Measurements from ENCODE around the gene RNF222.

RNF222 gene

GRCh38 chr17:8382052-8382879 is 15.4 kb downstream of the RNF222 start:
- TF ChIP-seq FOXM1 (IDR thresholded peaks at IDR 0.05; ENCODE audit: borderline replicate concordance, low read depth) (no peak), TCF12 (IDR thresholded peaks at IDR 0.05; ENCODE audit: low read depth) (no peak), CEBPB (IDR thresholded peaks at IDR 0.05) (peak; percentile 32; the same call in 1 of the 2 replicates)

- TF ChIP-seq NFIC (IDR thresholded peaks at IDR 0.05) (no peak), RAD21 (IDR thresholded peaks at IDR 0.05; ENCODE audit: low read depth) (no peak), EGR1 (IDR thresholded peaks at IDR 0.05) (no peak), CREB1 (IDR thresholded peaks at IDR 0.05; ENCODE audit: low read depth) (no peak), YY1 (IDR thresholded peaks at IDR 0.05; ENCODE audit: low read depth) (no peak), MAX (IDR thresholded peaks at IDR 0.05) (no peak), EP300 (IDR thresholded peaks at IDR 0.05; ENCODE audit: borderline replicate concordance) (no peak), REST (IDR thresholded peaks at IDR 0.05; ENCODE audit: low read depth) (no peak), ZBTB7A (IDR thresholded peaks at IDR 0.05; ENCODE audit: low read depth) (no peak)
Observed at GRCh38 chr17:8380049-8380448, 17.6 kb downstream of the RNF222 start.

GRCh38 chr17:8377422-8377821 is 20.2 kb downstream of the RNF222 start:
- TF ChIP-seq CREB1 (IDR thresholded peaks at IDR 0.05; ENCODE audit: low read depth): no peak
- TF ChIP-seq TCF12 (IDR thresholded peaks at IDR 0.05; ENCODE audit: low read depth): no peak
- no peak for TF ChIP-seq MAX (IDR thresholded peaks at IDR 0.05)
- TF ChIP-seq NFIC (IDR thresholded peaks at IDR 0.05): no peak
- TF ChIP-seq FOXM1 (IDR thresholded peaks at IDR 0.05; ENCODE audit: borderline replicate concordance, low read depth): no peak
- TF ChIP-seq ZBTB7A (IDR thresholded peaks at IDR 0.05; ENCODE audit: low read depth): no peak
- no peak for TF ChIP-seq EGR1 (IDR thresholded peaks at IDR 0.05)

- TF ChIP-seq CEBPB (IDR thresholded peaks at IDR 0.05) (no peak), TEAD4 (IDR thresholded peaks at IDR 0.05) (no peak; the same call in 1 of the 2 replicates), EGR1 (IDR thresholded peaks at IDR 0.05) (no peak), ZBTB7A (IDR thresholded peaks at IDR 0.05; ENCODE audit: low read depth) (no peak), TAF1 (IDR thresholded peaks at IDR 0.05; ENCODE audit: low read depth) (no peak; the same call in 1 of the 2 replicates), USF1 (IDR thresholded peaks at IDR 0.05) (no peak; the same call in 1 of the 2 replicates), NFIC (IDR thresholded peaks at IDR 0.05) (0 out of 2 replicates have a peak, but pooled peaks have one; percentile 18), MAX (IDR thresholded peaks at IDR 0.05) (peak; percentile 55; the same call in 1 of the 2 replicates), YY1 (IDR thresholded peaks at IDR 0.05; ENCODE audit: low read depth) (no peak), CREB1 (IDR thresholded peaks at IDR 0.05; ENCODE audit: low read depth) (no peak), TCF12 (IDR thresholded peaks at IDR 0.05; ENCODE audit: low read depth) (peak; percentile 61; the same call in 1 of the 2 replicates), EP300 (IDR thresholded peaks at IDR 0.05; ENCODE audit: borderline replicate concordance) (peak; percentile 36; the same call in 1 of the 2 replicates), RAD21 (IDR thresholded peaks at IDR 0.05; ENCODE audit: low read depth) (no peak; the same call in 1 of the 2 replicates)
Observed at GRCh38 chr17:8376271-8377067, 21.2 kb downstream of the RNF222 start, which contains the start of gene KRABD2. KRABD2 (minus strand) TSS chr17:8376704.

- TF ChIP-seq ZBTB7A (IDR thresholded peaks at IDR 0.05; ENCODE audit: low read depth) (no peak), CEBPB (IDR thresholded peaks at IDR 0.05) (no peak), TAF1 (IDR thresholded peaks at IDR 0.05; ENCODE audit: low read depth) (no peak), TEAD4 (IDR thresholded peaks at IDR 0.05) (no peak), MAX (IDR thresholded peaks at IDR 0.05) (no peak), EGR1 (IDR thresholded peaks at IDR 0.05) (no peak), USF1 (IDR thresholded peaks at IDR 0.05) (no peak), TCF12 (IDR thresholded peaks at IDR 0.05; ENCODE audit: low read depth) (no peak), FOXM1 (IDR thresholded peaks at IDR 0.05; ENCODE audit: borderline replicate concordance, low read depth) (no peak), REST (IDR thresholded peaks at IDR 0.05; ENCODE audit: low read depth) (no peak), RAD21 (IDR thresholded peaks at IDR 0.05; ENCODE audit: low read depth) (no peak), EP300 (IDR thresholded peaks at IDR 0.05; ENCODE audit: borderline replicate concordance) (no peak), CREB1 (IDR thresholded peaks at IDR 0.05; ENCODE audit: low read depth) (no peak), YY1 (IDR thresholded peaks at IDR 0.05; ENCODE audit: low read depth) (no peak), NFIC (IDR thresholded peaks at IDR 0.05) (no peak)
Observed at GRCh38 chr17:8375738-8376259, 21.8 kb downstream of the RNF222 start.
